A549 (cell line): ENCODE data around the gene GRIN2B. TPM values are rescaled to one million over a fixed set of nuclear protein-coding genes. Genes with fewer than 3 reads are reported as not detected.
A peak's percentile ranks its signal among the peaks of the same experiment; 100 is the strongest.

Source experiments
- ATAC-seq, 2 experiments: fragments of 200-7000 bp in 1 of 2; fragments of >200 bp in 1 of 2; cut with Nextera tagmentation in 1 of 2; cut with Tn5 transposase in 1 of 2; 3 replicates each; pipeline versions ENCODE4 v1.8.0 to v1.9.1; 2018 to 2020; ENCODE audit warnings: mild to moderate bottlenecking in 1 of 2, moderate library complexity in 1 of 2
- CTCF ChIA-PET: fragments of 300-600 bp; sonication (Branson Sonifier 250); formaldehyde crosslinking; extraction: SDS; loops from one replicate; lab custom pipeline; 2021; ENCODE audit warnings: antibody characterized with exemption, inconsistent platforms; lab: Yijun Ruan, JAX
- POLR2A ChIA-PET: fragments of 350-600 bp; formaldehyde crosslinking; extraction: SDS; loops from one replicate; lab custom pipeline; 2021; ENCODE audit warnings: antibody characterized with exemption, inconsistent platforms; lab: Yijun Ruan, JAX
- DNase-seq, 2 experiments: peaks; one replicate each; pipeline versions ENCODE4 v3.0.0 to v3.0.0-alpha.2; 2011 to 2016; ENCODE audit warnings: low read depth in 1 of 2, low spot score in 1 of 2
- FAIRE-seq: peaks from 2 replicates; lab custom pipeline; 2011; peaks lifted over from hg19 to GRCh38; lab: Jason Lieb, UNC
- H3K27ac ChIP-seq, 2 experiments: fragments of >200 bp; sonication (Bioruptor Twin); formaldehyde crosslinking; 3 replicates each; pipeline ENCODE4 v1.5.1; 2016 to 2017
- H3K4me1 ChIP-seq: fragments of >200 bp; sonication (Bioruptor Twin); formaldehyde crosslinking; 3 replicates; pipeline ENCODE4 v1.6.1; 2016
- H3K4me2 ChIP-seq: fragments of >200 bp; sonication (Bioruptor Twin); formaldehyde crosslinking; 3 replicates; pipeline ENCODE4 v1.6.1; 2016
- H3K4me3 ChIP-seq: fragments of >200 bp; sonication (Bioruptor Twin); formaldehyde crosslinking; 3 replicates; pipeline ENCODE4 v1.5.1; 2016
- H3K9me3 ChIP-seq: fragments of >200 bp; sonication (Bioruptor Twin); formaldehyde crosslinking; 3 replicates; pipeline ENCODE4 v1.6.1; 2016
- CBX2 ChIP-seq: fragments of 200-600 bp; sonication (generic); IDR thresholded peaks from 2 replicates; pipeline ENCODE4 v1.6.1; 2016; ENCODE audit warnings: low read depth, mild to moderate bottlenecking, borderline replicate concordance
- CBX8 ChIP-seq: fragments of 200-600 bp; sonication (generic); IDR thresholded peaks from 2 replicates; pipeline ENCODE4 v1.6.1; 2016
- CTCF ChIP-seq: fragments of >200 bp; sonication (Bioruptor Twin); formaldehyde crosslinking; IDR thresholded peaks from 3 replicates; pipeline ENCODE4 v1.5.1; 2016
- E2F6 ChIP-seq: IDR thresholded peaks from 2 replicates; pipeline ENCODE4 v1.6.1; 2012; ENCODE audit warnings: low read depth, borderline replicate concordance
- EHF ChIP-seq: fragments of 250-450 bp; sonication (Bioruptor Pico); IDR thresholded peaks from 2 replicates; pipeline ENCODE4 v1.5.0; 2020; ENCODE audit warnings: mild to moderate bottlenecking
- EHMT2 ChIP-seq: fragments of 200-600 bp; sonication (generic); IDR thresholded peaks from 2 replicates; pipeline ENCODE4 v1.6.1; 2016; ENCODE audit warnings: antibody characterized with exemption, low read depth, mild to moderate bottlenecking, moderate library complexity
- ELK1 ChIP-seq: fragments of 150-350 bp; IDR thresholded peaks from 2 replicates; pipeline ENCODE4 v1.6.1; 2014; ENCODE audit warnings: low read depth, mild to moderate bottlenecking, low read length
- ESRRA ChIP-seq: fragments of 150-350 bp; IDR thresholded peaks from 2 replicates; pipeline ENCODE4 v1.6.1; 2014; ENCODE audit warnings: mild to moderate bottlenecking, low read length, borderline replicate concordance
- FOSL2 ChIP-seq, 2 experiments: fragments of 450-650 bp in 1 of 2; fragments of >200 bp in 1 of 2; sonication (Bioruptor Twin) in 1 of 2; formaldehyde crosslinking; IDR thresholded peaks; 2 replicates each; pipeline versions ENCODE4 v1.5.0 to v1.6.1; 2016 to 2020; ENCODE audit warnings: mild to moderate bottlenecking in 1 of 2, moderate library complexity in 1 of 2
- FOXS1 ChIP-seq: fragments of 250-450 bp; sonication (Bioruptor Pico); IDR thresholded peaks from 2 replicates; pipeline ENCODE4 v1.5.0; 2020; ENCODE audit warnings: mild to moderate bottlenecking, moderate library complexity
- HMGXB4 ChIP-seq: fragments of 250-450 bp; sonication (Bioruptor Pico); IDR thresholded peaks from 2 replicates; pipeline ENCODE4 v1.5.0; 2021; ENCODE audit warnings: mild to moderate bottlenecking, moderate library complexity, borderline replicate concordance
- HOXA7 ChIP-seq: fragments of 250-450 bp; sonication (Bioruptor Pico); IDR thresholded peaks from 2 replicates; pipeline ENCODE4 v1.5.0; 2020; ENCODE audit warnings: mild to moderate bottlenecking, moderate library complexity
- JUN ChIP-seq, 2 experiments: fragments of >200 bp; sonication (Bioruptor Twin); formaldehyde crosslinking; IDR thresholded peaks; 2 replicates in 1 of 2; 3 replicates in 1 of 2; pipeline ENCODE4 v1.6.1; 2016 to 2017
- JUNB ChIP-seq: fragments of >200 bp; sonication (Bioruptor Twin); formaldehyde crosslinking; IDR thresholded peaks from 2 replicates; pipeline ENCODE4 v1.6.1; 2016
- MAX ChIP-seq: IDR thresholded peaks from 2 replicates; pipeline ENCODE4 v1.6.1; 2012
- NR3C1 ChIP-seq: fragments of >200 bp; sonication (Bioruptor Twin); formaldehyde crosslinking; IDR thresholded peaks from 3 replicates; pipeline ENCODE4 v1.6.1; 2017
- POLR2AphosphoS2 ChIP-seq: conservative IDR thresholded peaks from 2 replicates; pipeline ENCODE4 v1.6.1; 2012; ENCODE audit warnings: low read length, improper control_type of control experiment, inconsistent platforms
- RAD21 ChIP-seq, 2 experiments: fragments of >200 bp in 1 of 2; sonication (Bioruptor Twin) in 1 of 2; formaldehyde crosslinking in 1 of 2; IDR thresholded peaks in 1 of 2; conservative IDR thresholded peaks in 1 of 2; 2 replicates in 1 of 2; 3 replicates in 1 of 2; pipeline ENCODE4 v1.6.1; 2012 to 2018; ENCODE audit warnings: inconsistent platforms in 1 of 2
- RARB ChIP-seq: fragments of 250-450 bp; sonication (Bioruptor Pico); IDR thresholded peaks from 2 replicates; pipeline ENCODE4 v1.8.0; 2021; ENCODE audit warnings: mild to moderate bottlenecking, moderate library complexity
- REST ChIP-seq: fragments of 200-600 bp; sonication (generic); IDR thresholded peaks from 2 replicates; pipeline ENCODE4 v1.6.1; 2016; ENCODE audit warnings: antibody characterized with exemption, mild to moderate bottlenecking, moderate library complexity
- RNF2 ChIP-seq: fragments of 200-600 bp; sonication (generic); IDR thresholded peaks from 2 replicates; pipeline ENCODE4 v1.6.1; 2016; ENCODE audit warnings: low read depth, mild to moderate bottlenecking, antibody characterized with exemption, moderate library complexity, borderline replicate concordance
- SMC3 ChIP-seq: fragments of >200 bp; sonication (Bioruptor Twin); formaldehyde crosslinking; IDR thresholded peaks from 3 replicates; pipeline ENCODE4 v1.6.1; 2018; ENCODE audit warnings: inconsistent platforms
- SREBF2 ChIP-seq: fragments of 450-650 bp; IDR thresholded peaks from 2 replicates; pipeline ENCODE4 v1.6.1; 2014; ENCODE audit warnings: mild to moderate bottlenecking, moderate library complexity
- TP53 ChIP-seq: fragments of 250-450 bp; sonication (Bioruptor Pico); IDR thresholded peaks from 2 replicates; pipeline ENCODE4 v1.5.0; 2021; ENCODE audit warnings: mild to moderate bottlenecking, moderate library complexity
- USF2 ChIP-seq: fragments of 450-650 bp; IDR thresholded peaks from 2 replicates; pipeline ENCODE4 v1.6.1; 2014; ENCODE audit warnings: antibody characterized with exemption
- ZC3H11A ChIP-seq: fragments of 450-650 bp; IDR thresholded peaks from 2 replicates; pipeline ENCODE4 v1.6.1; 2014; ENCODE audit warnings: antibody characterized with exemption, mild to moderate bottlenecking
- ZNF302 ChIP-seq: fragments of 250-450 bp; sonication (Bioruptor Pico); IDR thresholded peaks from 2 replicates; pipeline ENCODE4 v1.9.0; 2021; ENCODE audit warnings: inconsistent platforms, mild to moderate bottlenecking, moderate library complexity
- ZSCAN20 ChIP-seq: fragments of 250-450 bp; sonication (Bioruptor Pico); IDR thresholded peaks from 2 replicates; pipeline ENCODE4 v1.8.0; 2022; ENCODE audit warnings: mild to moderate bottlenecking, moderate library complexity
- WGBS: methylation state at CpG from one replicate; pipeline ENCODE4 v1.1.6; 2017; ENCODE audit errors: missing lambda C conversion rate; 5-methylcytosine and 5-hydroxymethylcytosine counted together
- polyA plus RNA-seq, 4 experiments: library from polyadenylated mRNA; depleted of rRNA in 3 of 4; stranded (reverse); fragments of >200 nt; fragmentation: RNase III in 1 of 4; extraction: RNeasy Plus Mini Kit Qiagen cat#74134 plus additional on column Dnase treatment in 1 of 4; gene quantifications; 2 replicates in 3 of 4; 3 replicates in 1 of 4; pipeline ENCODE4 v1.2.3, GENCODE V29; 2011 to 2017

GRIN2B gene
- polyA plus RNA-seq, 2 of the 4 experiments (the other 2 are of a cell fraction), result 2.4 to 3.2 TPM

GRCh38 chr12:13941258-13942249 lies 39.8 kb downstream of the GRIN2B start:
- ChIA-PET CTCF (interaction anchor here (0.6 to 3.2 kb wide), 61 partner anchors 9 to 719 kb away, joined by 3 to 36 read pairs (median 4); partner anchors contain the start of gene GRIN2B), POLR2A (interaction anchor here (1.0 to 2.4 kb wide), 2 partner anchors 12 to 46 kb away, joined by 4 to 15 read pairs; no protein-coding TSS in a partner anchor)
- Histone ChIP-seq H3K27ac (peak overlapping the region; percentile 75 to 85), H3K4me3 (no peak overlapping the region), H3K4me1 (peaks cover 51% of the 10 kb centered on the region), H3K4me2 (peak overlapping the region; percentile 69), H3K9me3 (peaks cover 24% of the 10 kb centered on the region)
- FAIRE-seq (peak; percentile 100), ATAC-seq (peak; percentile 95 to 96), DNase-seq (peak; percentile 87 to 96)
- WGBS, result 18% methylated on average over 12 of the region's 12 CpGs
- peak; percentile 95 for TF ChIP-seq MAX
- TF ChIP-seq POLR2AphosphoS2, result no peak
- TF ChIP-seq SREBF2, result no peak
- no peak for TF ChIP-seq EHF (CRISPR knock-in tag)
- TF ChIP-seq ZSCAN20 (CRISPR knock-in tag), result no peak
- TF ChIP-seq HMGXB4 (CRISPR knock-in tag), result no peak
- TF ChIP-seq CBX2, result no peak
- TF ChIP-seq EHMT2, result peak; percentile 90
- no peak for TF ChIP-seq RARB
- TF ChIP-seq JUNB, result peak; percentile 57
- no peak for TF ChIP-seq REST
- TF ChIP-seq FOXS1 (CRISPR knock-in tag), result no peak
- no peak for TF ChIP-seq CBX8
- no peak for TF ChIP-seq ESRRA
- TF ChIP-seq CTCF, result peak; percentile 82
- no peak for TF ChIP-seq RNF2
- TF ChIP-seq TP53, result no peak
- peak; percentile 64; the same call in 1 of the 2 replicates for TF ChIP-seq E2F6
- no peak for TF ChIP-seq NR3C1
- no peak for TF ChIP-seq HOXA7 (CRISPR knock-in tag)
- peak; percentile 88 to 93 for TF ChIP-seq RAD21 (conservative IDR thresholded peaks at IDR 0.05 in 1 of 2, IDR thresholded peaks at IDR 0.05 in 1 of 2)
- TF ChIP-seq SMC3, result peak; percentile 91
- TF ChIP-seq ELK1, result no peak
- peak; percentile 85 for TF ChIP-seq FOSL2 (IDR thresholded peaks at IDR 0.05)
- peak; percentile 97 for TF ChIP-seq FOSL2 (CRISPR knock-in tag; IDR thresholded peaks at IDR 0.05)
- TF ChIP-seq USF2, result no peak
- peak in 1 of 2 experiments; percentile 61; a peak in 2 of 5 replicates for TF ChIP-seq JUN (IDR thresholded peaks at IDR 0.05)
- no peak for TF ChIP-seq ZNF302 (CRISPR knock-in tag)
- TF ChIP-seq ZC3H11A, result no peak
